HG03457 (cell line): ENCODE results near the gene YBX3.

Source experiments
- ATAC-seq: cut with Tn5 transposase; IDR thresholded peaks from one replicate; pipeline ENCODE4 v1.9.1; 2021; ENCODE audit warnings: moderate number of reproducible peaks; ENCODE audit not compliant: unreplicated experiment

YBX3 gene

GRCh38 chr12:10672231-10672868 is 50.8 kb downstream of the YBX3 start:
- no peak for ATAC-seq

GRCh38 chr12:10669533-10669932 is 53.6 kb downstream of the YBX3 start:
- ATAC-seq, result no peak

DNA sequence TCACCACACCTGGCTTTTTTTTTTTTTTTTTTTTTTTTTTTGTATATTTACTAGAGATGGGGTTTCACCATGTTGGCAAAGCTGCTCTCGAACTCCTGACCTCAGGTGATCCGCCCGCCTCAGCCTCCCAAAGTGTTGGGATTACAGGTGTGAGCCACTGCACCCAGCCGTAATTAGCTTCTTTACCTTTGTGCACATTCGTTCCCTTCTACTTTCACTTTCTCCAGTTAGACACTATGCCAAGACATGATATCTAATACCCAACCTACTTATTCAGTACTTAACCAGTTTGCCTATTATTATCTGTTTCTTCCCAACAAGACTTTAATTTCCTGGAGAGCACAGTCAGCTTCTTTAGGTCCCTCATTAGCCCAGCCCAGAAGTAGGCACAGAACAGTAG is 54.6 kb downstream of the YBX3 start:
- no peak for ATAC-seq

- no peak for ATAC-seq
These were observed 55.5 kb downstream of the YBX3 start for GRCh38 chr12:10667581-10667980.

- no peak for ATAC-seq
These were observed 58.6 kb downstream of the YBX3 start for GRCh38 chr12:10664499-10664898.

GRCh38 chr12:10663869-10664268 is 59.3 kb downstream of the YBX3 start:
- no peak for ATAC-seq

- no peak for ATAC-seq
These were observed 61.8 kb downstream of the YBX3 start for GRCh38 chr12:10661338-10661737.

DNA sequence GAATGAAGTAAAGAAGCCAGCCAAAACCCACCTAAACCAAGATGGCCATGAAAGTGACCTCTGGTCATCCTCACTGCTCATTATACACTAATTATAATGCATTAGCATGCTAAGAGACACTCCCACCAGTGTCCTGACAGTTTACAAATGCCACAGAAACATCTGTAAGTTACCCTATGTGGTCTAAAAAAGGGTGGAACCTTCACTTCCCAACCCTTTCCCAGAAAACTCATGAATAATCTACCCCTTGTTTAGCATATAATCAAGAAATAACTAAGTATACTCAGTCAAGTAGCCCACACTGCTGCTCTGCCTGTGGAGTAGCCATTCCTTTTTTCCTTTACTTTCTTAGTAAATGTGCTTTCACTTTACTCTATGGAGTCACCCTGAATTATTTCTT is 69.1 kb downstream of the YBX3 start:
- ATAC-seq, result no peak

- ATAC-seq, result no peak
These were observed 70.9 kb downstream of the YBX3 start for GRCh38 chr12:10652192-10652591.
